K562 treated with DMSO at 1 percent for 48 hours (cell line): Measurements from ENCODE around the gene CHI3L1. TPM values are rescaled to one million over a fixed set of nuclear protein-coding genes. Genes with fewer than 3 reads are reported as not detected.

Source experiments
- total RNA-seq: library from RNA; unstranded; fragments of 300-600 nt; gene quantifications from 2 replicates; pipeline ENCODE4 v1.2.3, GENCODE V29; 2022; ENCODE audit warnings: low replicate concordance; ENCODE audit errors: extremely low read depth

CHI3L1 gene
- total RNA-seq: not detected in 2 replicates

GRCh38 chr1:203186446-203187303, at the start of gene CHI3L1:
Gene CHI3L1, minus strand, starts transcription at chr1:203186704. Its CDS starts 81 bp downstream, at chr1:203186623.

GRCh38 chr1:203229471-203230135, 43.1 kb upstream of the CHI3L1 start, which contains the start of gene CHIT1:
Gene CHIT1, minus strand, starts transcription at chr1:203229673. Its CDS starts 37 bp downstream, at chr1:203229636.

DNA sequence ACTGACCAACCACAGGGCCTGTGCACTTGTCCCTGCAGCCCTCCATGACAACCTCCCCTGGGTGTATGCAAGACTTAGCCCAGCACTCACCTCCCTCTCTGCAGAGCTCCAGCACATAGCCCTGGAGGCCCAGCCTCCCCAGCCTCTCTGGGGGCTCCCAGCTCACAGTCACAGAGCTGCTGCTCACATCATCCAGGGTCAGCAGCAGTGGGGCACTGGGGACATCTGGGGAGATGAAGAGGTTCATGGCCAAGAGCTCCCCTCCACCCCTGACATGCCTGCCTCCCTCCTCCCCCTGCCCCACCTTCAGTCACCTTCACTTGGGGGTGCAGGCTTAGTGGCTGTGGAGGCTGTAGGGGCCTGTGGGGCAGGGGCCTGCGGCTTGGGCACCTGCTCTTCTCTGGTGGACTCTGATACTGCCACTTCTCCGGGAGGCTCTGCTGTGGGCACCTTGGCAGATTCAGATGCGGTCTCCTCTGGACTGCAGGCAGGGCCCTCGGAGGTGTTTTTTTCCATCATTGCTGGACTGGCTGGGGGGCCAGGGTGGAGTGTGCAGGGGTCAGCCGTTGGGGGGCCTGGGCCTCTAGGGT, 11.2 kb downstream of the CHI3L1 start, which contains the start of gene MYBPH:
Gene MYBPH, minus strand, starts transcription at position 590 of the 590 bp plus-strand sequence. Its CDS starts 71 bp downstream, at position 519.

Other genes starting within 250 kb of the CHI3L1 start
- gene ADIPOR1, start 228.4 kb downstream of the CHI3L1 start, total RNA-seq: not detected in 2 replicates
- not detected in 2 replicates for gene CYB5R1, start 219.4 kb downstream of the CHI3L1 start, total RNA-seq
- gene TMEM183A, start 179.3 kb downstream of the CHI3L1 start, total RNA-seq: not detected in 2 replicates
- not detected in 2 replicates for gene PPFIA4, start 160.2 kb downstream of the CHI3L1 start, total RNA-seq
- gene MYOG, start 100.7 kb downstream of the CHI3L1 start, total RNA-seq: not detected in 2 replicates
- gene ADORA1, start 59.0 kb downstream of the CHI3L1 start, total RNA-seq: not detected in 2 replicates
- not detected in 2 replicates for gene MYBPH, start 10.9 kb downstream of the CHI3L1 start, total RNA-seq
- gene CHIT1, start 43.0 kb upstream of the CHI3L1 start, total RNA-seq: not detected in 2 replicates
- not detected in 2 replicates for gene BTG2, start 118.8 kb upstream of the CHI3L1 start, total RNA-seq
- gene FMOD, start 164.4 kb upstream of the CHI3L1 start, total RNA-seq: not detected in 2 replicates